Upper lobe of left lung (tissue), 6 donors: ENCODE measurements around the gene FBLN1. TPM values are rescaled to one million over a fixed set of nuclear protein-coding genes. Genes with fewer than 3 reads are reported as not detected.
A peak's percentile ranks its signal among the peaks of the same experiment; 100 is the strongest.

Experiments used
- ATAC-seq, 2 donors: fragments of 200-7000 bp; cut with Tn5 transposase; one replicate each; pipeline ENCODE4 v1.9.1; 2022; ENCODE audit warnings: mild to moderate bottlenecking in 2 of 2, moderate library complexity in 2 of 2; ENCODE audit not compliant: low FRiP score in 2 of 2
- DNase-seq, 2 donors: peaks; one replicate each; pipeline ENCODE4 v3.0.0-alpha.2; 2019 to 2020
- H3K27ac ChIP-seq, 4 donors: fragments of 200-600 bp; sonication (generic); one replicate each; pipeline ENCODE4 v1.5.1; 2016 to 2019
- H3K27me3 ChIP-seq, 4 donors: fragments of 200-600 bp; sonication (generic); one replicate each; pipeline ENCODE4 v1.5.1; 2017 to 2019
- H3K36me3 ChIP-seq, 4 donors: fragments of 200-600 bp; sonication (generic); one replicate each; pipeline ENCODE4 v1.5.1; 2016 to 2019
- H3K4me1 ChIP-seq, 4 donors: fragments of 200-600 bp; sonication (generic); one replicate each; pipeline ENCODE4 v1.5.1; 2018 to 2019
- H3K4me3 ChIP-seq, 4 donors: fragments of 200-600 bp; sonication (generic); one replicate each; pipeline ENCODE4 v1.5.1; 2017 to 2019; ENCODE audit warnings: mild to moderate bottlenecking in 2 of 4, moderate library complexity in 1 of 4
- H3K9me3 ChIP-seq, 4 donors: fragments of 200-600 bp; sonication (generic); one replicate each; pipeline ENCODE4 v1.5.1; 2018 to 2019
- CTCF ChIP-seq, 6 experiments: fragments of 450-650 bp in 4 of 6; fragments of 200-600 bp in 2 of 6; sonication (generic) in 2 of 6; IDR thresholded peaks; one replicate each; pipeline ENCODE4 v1.5.1; 2016 to 2019; ENCODE audit warnings: antibody characterized with exemption in 6 of 6
- EP300 ChIP-seq, 4 donors: sonication (generic); formaldehyde crosslinking; IDR thresholded peaks; one replicate each; pipeline ENCODE4 v1.5.1; 2017; ENCODE audit warnings: antibody characterized with exemption in 4 of 4, control low read depth in 2 of 4
- POLR2A ChIP-seq, 4 donors: fragments of 450-650 bp; IDR thresholded peaks; one replicate each; pipeline ENCODE4 v1.5.1; 2016 to 2017; ENCODE audit warnings: antibody characterized with exemption in 4 of 4, mild to moderate bottlenecking in 2 of 4
- POLR2AphosphoS5 ChIP-seq, 2 donors: sonication (generic); formaldehyde crosslinking; IDR thresholded peaks; one replicate each; pipeline ENCODE4 v1.5.1; 2017; ENCODE audit warnings: antibody characterized with exemption in 2 of 2
- WGBS, 2 donors: methylation state at CpG; one replicate each; pipeline ENCODE4 v1.1.5; 2017 to 2018; 5-methylcytosine and 5-hydroxymethylcytosine counted together
- total RNA-seq, 6 donors: library from RNA; depleted of rRNA in 4 of 6; stranded (reverse); fragments of >200 nt in 4 of 6; gene quantifications; one replicate each; pipeline versions ENCODE4 v1.1.0 to v1.2.1, GENCODE V29; 2016 to 2021
- donor health status: DM: no; HTN: no; CAD: no; lungs with moderate emphysema.
- donor health status: DM: no; HTN: yes; CAD: no; lungs with severe emphysema.

The FBLN1 gene
- total RNA-seq, 6 donors from 2014 or later: 63.9 to 523 (median 207) TPM

DNA sequence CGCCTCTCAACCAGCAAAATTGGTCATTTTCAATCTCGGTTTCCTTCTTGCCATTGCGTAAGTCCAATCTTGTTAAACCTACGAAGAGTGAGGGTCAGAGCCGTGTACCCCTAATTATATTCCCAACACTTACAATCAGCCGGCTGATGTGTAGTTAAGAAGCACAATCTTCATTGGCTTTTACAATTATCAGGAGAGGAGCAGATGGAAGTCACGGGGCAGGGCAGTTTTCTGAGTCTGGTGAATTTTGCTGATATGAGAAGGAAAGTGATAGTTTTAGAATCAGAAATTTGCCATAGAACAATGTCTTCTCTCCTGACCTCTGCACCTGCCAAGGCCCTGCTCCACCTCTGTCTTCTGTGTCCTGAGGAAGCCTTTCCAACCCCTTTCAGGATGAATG, 134.0 kb downstream of the FBLN1 start:
- peaks cover 10 to 17% (median 13%) of the 10 kb centered on the region in 4 donors for H3K4me1 ChIP-seq
- ATAC-seq (no peak), DNase-seq (no peak)
- H3K27ac ChIP-seq: no peak overlapping the region
- no peak for TF ChIP-seq POLR2AphosphoS5 (IDR thresholded peaks at IDR 0.05)
- no peak for TF ChIP-seq CTCF (IDR thresholded peaks at IDR 0.05)
- no peak for TF ChIP-seq POLR2A (IDR thresholded peaks at IDR 0.05)
- TF ChIP-seq EP300 (IDR thresholded peaks at IDR 0.05): no peak
- H3K36me3 ChIP-seq: no peaks in the 10 kb centered on the region
- no peaks in the 10 kb centered on the region for H3K9me3 ChIP-seq
- H3K4me3 ChIP-seq: no peak overlapping the region
- peaks cover 0 to 2% (median 0%) of the 10 kb centered on the region in 4 donors for H3K27me3 ChIP-seq
- 84 to 85% methylated on average over 7 of the region's 7 CpGs for WGBS, 2 donors

DNA sequence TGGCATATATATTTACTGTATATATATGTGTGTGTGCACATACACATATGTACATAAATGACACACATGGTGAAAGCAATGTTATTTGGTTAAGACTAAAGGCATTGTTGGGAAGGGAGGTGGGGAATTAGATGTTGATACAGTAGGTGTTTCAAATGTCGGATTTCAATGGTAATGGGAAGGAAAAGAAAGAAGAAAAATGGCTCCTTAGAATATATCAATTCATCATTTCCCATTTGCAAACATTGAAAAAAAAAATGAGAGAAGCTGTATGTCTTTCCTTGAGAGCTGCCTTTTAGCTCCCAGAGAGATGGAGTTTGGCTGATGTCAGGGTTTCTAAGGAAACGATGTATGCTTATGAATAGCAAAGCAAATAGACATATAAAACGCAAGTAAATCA, 135.5 kb downstream of the FBLN1 start:
- TF ChIP-seq POLR2AphosphoS5 (IDR thresholded peaks at IDR 0.05): no peak
- TF ChIP-seq EP300 (IDR thresholded peaks at IDR 0.05): no peak
- no peak for TF ChIP-seq POLR2A (IDR thresholded peaks at IDR 0.05)
- no peak for TF ChIP-seq CTCF (IDR thresholded peaks at IDR 0.05)
- ATAC-seq (no peak), DNase-seq (no peak)
- H3K36me3 ChIP-seq: no peaks in the 10 kb centered on the region
- H3K9me3 ChIP-seq: no peaks in the 10 kb centered on the region
- WGBS, 2 donors: 51 to 68% methylated on average over 3 of the region's 3 CpGs
- no peak overlapping the region for H3K4me3 ChIP-seq
- H3K27ac ChIP-seq: no peak overlapping the region
- H3K27me3 ChIP-seq: peaks cover 0 to 2% (median 0%) of the 10 kb centered on the region in 4 donors
- peaks cover 10 to 17% (median 13%) of the 10 kb centered on the region in 4 donors for H3K4me1 ChIP-seq

GRCh38 chr22:45638834-45639746, 136.4 kb downstream of the FBLN1 start:
- H3K9me3 ChIP-seq: no peaks in the 10 kb centered on the region
- peak overlapping the region in 3 of 4 donors; percentile 1 to 4 (median 2) for H3K4me3 ChIP-seq
- TF ChIP-seq POLR2AphosphoS5 (IDR thresholded peaks at IDR 0.05) (peak in 1 of 2 donors; percentile 40), POLR2A (IDR thresholded peaks at IDR 0.05) (no peak), EP300 (IDR thresholded peaks at IDR 0.05) (no peak), CTCF (IDR thresholded peaks at IDR 0.05) (peak in 3 of 6 experiments; percentile 11 to 37 (median 18))
- no peaks in the 10 kb centered on the region for H3K36me3 ChIP-seq
- peaks cover 10 to 17% (median 13%) of the 10 kb centered on the region in 4 donors for H3K4me1 ChIP-seq
- ATAC-seq (peak; percentile 80 to 88), DNase-seq (peak in 1 of 2 donors; percentile 72)
- H3K27me3 ChIP-seq: peaks cover 0 to 2% (median 0%) of the 10 kb centered on the region in 4 donors
- peak overlapping the region in 3 of 4 donors; percentile 42 to 52 (median 43) for H3K27ac ChIP-seq
- 35 to 41% methylated on average over 7 to 18 of the region's 21 CpGs for WGBS, 2 donors

DNA sequence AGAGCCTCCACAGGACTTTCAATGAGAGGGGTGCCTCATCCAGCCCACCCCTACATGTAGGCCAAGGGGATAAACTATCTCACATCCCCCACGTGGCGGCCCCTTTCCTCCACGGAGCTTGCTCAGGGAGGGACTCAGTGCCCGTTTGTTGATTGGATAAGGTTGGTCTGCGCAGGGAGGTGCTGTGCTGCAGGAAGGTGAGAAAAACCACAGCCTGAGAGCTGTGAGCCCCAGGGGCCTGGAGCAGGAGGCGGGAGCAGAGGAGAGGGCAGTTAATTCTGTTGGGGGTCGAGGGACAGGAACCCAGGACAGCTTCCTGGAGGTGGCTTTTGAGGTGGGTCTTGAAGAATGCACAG, 137.0 kb downstream of the FBLN1 start:
- no peak for DNase-seq
- Histone ChIP-seq H3K4me1 (peaks cover 10 to 17% (median 13%) of the 10 kb centered on the region in 4 donors), H3K36me3 (no peaks in the 10 kb centered on the region), H3K27ac (no peak overlapping the region), H3K27me3 (no peaks in the 10 kb centered on the region), H3K4me3 (no peak overlapping the region), H3K9me3 (no peaks in the 10 kb centered on the region)
- 36 to 37% methylated on average over 7 of the region's 7 CpGs for WGBS, 2 donors
- no peak for ATAC-seq
- TF ChIP-seq POLR2AphosphoS5 (IDR thresholded peaks at IDR 0.05) (no peak), POLR2A (IDR thresholded peaks at IDR 0.05) (no peak), CTCF (IDR thresholded peaks at IDR 0.05) (no peak), EP300 (IDR thresholded peaks at IDR 0.05) (no peak)
